Measurements from ENCODE around the gene LRP11. TPM values are rescaled to one million over a fixed set of nuclear protein-coding genes. Genes with fewer than 3 reads are reported as not detected.

LRP11 gene
- total and polyA plus RNA-seq, 2 donors (not counting 1 experiment from before 2014, with no cell fraction given), result 58.4 to 89.5 TPM

- H4K20me1 ChIP-seq (ENCODE audit: control insufficient read depth, extremely low read depth, insufficient read depth, low read length), result no peaks in the 10 kb centered on the region
- peaks cover 29% of the 10 kb centered on the region for H3K4me1 ChIP-seq (ENCODE audit: control insufficient read depth, extremely low read depth, insufficient read depth, low read length)
- no peak overlapping the region for H3K9ac ChIP-seq (ENCODE audit: insufficient read depth, low read length)
- no peaks in the 10 kb centered on the region for H3K27me3 ChIP-seq (ENCODE audit: control insufficient read depth, insufficient read depth, low read length)
- H3K36me3 ChIP-seq (ENCODE audit: control insufficient read depth, insufficient read depth, low read length), result peaks cover 2% of the 10 kb centered on the region
- H3K4me2 ChIP-seq (ENCODE audit: extremely low read depth, insufficient read depth, low read length), result no peak overlapping the region
- no peak overlapping the region for H3K4me3 ChIP-seq (replicated peaks in 1 of 4; ENCODE audit: control extremely low read depth in 1 of 4, insufficient read depth in 1 of 4, low read depth in 3 of 4, low read length in 4 of 4)
- peaks cover 1% of the 10 kb centered on the region for H3K79me2 ChIP-seq (ENCODE audit: control insufficient read depth, insufficient read depth, low read length)
- H3K9me3 ChIP-seq (ENCODE audit: control insufficient read depth, insufficient read depth, low read depth, low read length), result no peaks in the 10 kb centered on the region
- no peak overlapping the region for H3K27ac ChIP-seq (ENCODE audit: insufficient read depth, low read length)
- DNase-seq (ENCODE audit: low read depth in 2 of 2), result no peak
- TF ChIP-seq EZH2 (IDR thresholded peaks at IDR 0.05; ENCODE audit: low read length, missing control alignments), result no peak
- TF ChIP-seq CTCF (conservative IDR thresholded peaks at IDR 0.05 in 1 of 2, IDR thresholded peaks at IDR 0.05 in 1 of 2; ENCODE audit: low read depth in 1 of 2, low read length in 2 of 2), result no peak
- H2AFZ ChIP-seq (ENCODE audit: low read length), result no peak overlapping the region
Observed at GRCh38 chr6:149842331-149842730, 21.8 kb downstream of the LRP11 start.

GRCh38 chr6:149840345-149841075 lies 23.6 kb downstream of the LRP11 start:
- H3K4me3 ChIP-seq (replicated peaks in 1 of 4; ENCODE audit: control extremely low read depth in 1 of 4, insufficient read depth in 1 of 4, low read depth in 3 of 4, low read length in 4 of 4), result no peak overlapping the region
- no peak overlapping the region for H2AFZ ChIP-seq (ENCODE audit: low read length)
- peak; percentile 81 to 84 for DNase-seq (ENCODE audit: low read depth in 2 of 2)
- H3K4me1 ChIP-seq (ENCODE audit: control insufficient read depth, extremely low read depth, insufficient read depth, low read length), result peaks cover 18% of the 10 kb centered on the region
- H3K36me3 ChIP-seq (ENCODE audit: control insufficient read depth, insufficient read depth, low read length), result peaks cover 5% of the 10 kb centered on the region
- H3K9ac ChIP-seq (ENCODE audit: insufficient read depth, low read length), result no peak overlapping the region
- TF ChIP-seq CTCF (conservative IDR thresholded peaks at IDR 0.05 in 1 of 2, IDR thresholded peaks at IDR 0.05 in 1 of 2; ENCODE audit: low read depth in 1 of 2, low read length in 2 of 2), result peak; percentile 40 to 57
- TF ChIP-seq EZH2 (IDR thresholded peaks at IDR 0.05; ENCODE audit: low read length, missing control alignments), result no peak
- peaks cover 1% of the 10 kb centered on the region for H3K79me2 ChIP-seq (ENCODE audit: control insufficient read depth, insufficient read depth, low read length)
- no peaks in the 10 kb centered on the region for H3K27me3 ChIP-seq (ENCODE audit: control insufficient read depth, insufficient read depth, low read length)
- H3K9me3 ChIP-seq (ENCODE audit: control insufficient read depth, insufficient read depth, low read depth, low read length), result no peaks in the 10 kb centered on the region
- no peaks in the 10 kb centered on the region for H4K20me1 ChIP-seq (ENCODE audit: control insufficient read depth, extremely low read depth, insufficient read depth, low read length)
- peak overlapping the region; percentile 36 for H3K4me2 ChIP-seq (ENCODE audit: extremely low read depth, insufficient read depth, low read length)
- peak overlapping the region; percentile 70 for H3K27ac ChIP-seq (ENCODE audit: insufficient read depth, low read length)

- Histone ChIP-seq H4K20me1 (ENCODE audit: control insufficient read depth, extremely low read depth, insufficient read depth, low read length) (no peaks in the 10 kb centered on the region), H3K9ac (ENCODE audit: insufficient read depth, low read length) (no peak overlapping the region), H3K27ac (ENCODE audit: insufficient read depth, low read length) (no peak overlapping the region), H3K79me2 (ENCODE audit: control insufficient read depth, insufficient read depth, low read length) (no peaks in the 10 kb centered on the region), H3K9me3 (ENCODE audit: control insufficient read depth, insufficient read depth, low read depth, low read length) (no peaks in the 10 kb centered on the region), H3K4me2 (ENCODE audit: extremely low read depth, insufficient read depth, low read length) (no peak overlapping the region), H3K27me3 (ENCODE audit: control insufficient read depth, insufficient read depth, low read length) (no peaks in the 10 kb centered on the region), H3K4me3 (replicated peaks in 1 of 4; ENCODE audit: control extremely low read depth in 1 of 4, insufficient read depth in 1 of 4, low read depth in 3 of 4, low read length in 4 of 4) (no peak overlapping the region), H3K4me1 (ENCODE audit: control insufficient read depth, extremely low read depth, insufficient read depth, low read length) (peaks cover 6% of the 10 kb centered on the region), H2AFZ (ENCODE audit: low read length) (no peak overlapping the region), H3K36me3 (ENCODE audit: control insufficient read depth, insufficient read depth, low read length) (peaks cover 3% of the 10 kb centered on the region)
- no peak for TF ChIP-seq EZH2 (IDR thresholded peaks at IDR 0.05; ENCODE audit: low read length, missing control alignments)
- TF ChIP-seq CTCF (conservative IDR thresholded peaks at IDR 0.05 in 1 of 2, IDR thresholded peaks at IDR 0.05 in 1 of 2; ENCODE audit: low read depth in 1 of 2, low read length in 2 of 2), result peak; percentile 87 to 96
- peak; percentile 64 to 81 for DNase-seq (ENCODE audit: low read depth in 2 of 2)
Observed at GRCh38 chr6:149834513-149835481, 29.4 kb downstream of the LRP11 start.

All from fibroblast of lung (primary cell).